HL-60 (cell line): ENCODE results near the gene DAAM1.
A peak's percentile ranks its signal among the peaks of the same experiment; 100 is the strongest.

Source experiments
- DNase-seq, 2 experiments: peaks; one replicate each; pipeline ENCODE4 v3.0.0-alpha.2; 2010 to 2020; ENCODE audit warnings: low read depth in 1 of 2, low spot score in 1 of 2
- H3K27ac ChIP-seq: fragments of 250-450 bp; sonication (Bioruptor Pico); replicated peaks from 2 replicates; pipeline ENCODE4 v1.5.1; 2020; ENCODE audit warnings: mild to moderate bottlenecking, moderate library complexity
- H3K27me3 ChIP-seq: fragments of 250-450 bp; sonication (Bioruptor Pico); 2 replicates; pipeline ENCODE4 v1.5.1; 2021; ENCODE audit warnings: mild to moderate bottlenecking, moderate library complexity; ENCODE audit not compliant: insufficient read depth, poor library complexity, severe bottlenecking
- H3K4me3 ChIP-seq: replicated peaks from 2 replicates; pipeline ENCODE4 v1.5.1; 2011; ENCODE audit warnings: mild to moderate bottlenecking, control low read depth, low read length; ENCODE audit not compliant: insufficient read depth
- CTCF ChIP-seq: IDR thresholded peaks from one replicate; pipeline ENCODE4 v1.5.1; 2011; ENCODE audit warnings: low read length, control low read depth, inconsistent platforms; ENCODE audit not compliant: insufficient read depth
- GABPA ChIP-seq: IDR thresholded peaks from 2 replicates; pipeline ENCODE4 v1.6.1; 2012; ENCODE audit warnings: low read depth
- POLR2AphosphoS5 ChIP-seq: IDR thresholded peaks from 2 replicates; pipeline ENCODE4 v1.6.1; 2012; ENCODE audit warnings: low read depth
- REST ChIP-seq: IDR thresholded peaks from 2 replicates; pipeline ENCODE4 v1.6.1; 2012; ENCODE audit warnings: low read depth; ENCODE audit not compliant: insufficient replicate concordance
- SPI1 ChIP-seq: IDR thresholded peaks from 2 replicates; pipeline ENCODE4 v1.6.1; 2012; ENCODE audit warnings: low read depth, mild to moderate bottlenecking, borderline replicate concordance

DAAM1 gene

DNA sequence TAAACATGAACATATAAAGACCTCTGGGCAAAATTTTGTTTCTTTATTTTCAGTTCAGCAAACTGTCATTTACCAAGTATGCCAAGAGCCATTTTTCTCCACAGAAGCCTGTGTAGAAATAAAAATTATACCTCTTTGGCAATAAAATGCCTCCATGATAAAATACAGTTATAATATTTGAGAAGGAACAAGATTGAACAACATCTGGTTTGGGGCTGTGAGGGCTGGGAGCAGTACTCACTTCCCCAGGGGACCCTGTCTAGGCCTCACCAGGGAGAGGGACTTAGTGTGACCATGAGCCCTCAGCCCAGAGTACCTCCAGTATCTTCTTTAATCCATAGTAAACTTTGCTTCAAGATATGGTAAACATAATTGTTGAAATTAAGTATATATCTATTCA is 65.1 kb downstream of the DAAM1 start:
- TF ChIP-seq SPI1 (peak; percentile 1; the same call in 1 of the 2 replicates), POLR2AphosphoS5 (no peak)
- no peak overlapping the region for H3K4me3 ChIP-seq
- H3K27me3 ChIP-seq = no peaks in the 10 kb centered on the region
- H3K27ac ChIP-seq = no peak overlapping the region
- DNase-seq = peak in 1 of 2 experiments; percentile 15

- no peak overlapping the region for H3K27ac ChIP-seq
- TF ChIP-seq REST (no peak), CTCF (no peak), GABPA (no peak)
- H3K4me3 ChIP-seq = no peak overlapping the region
- DNase-seq = no peak
- H3K27me3 ChIP-seq = no peaks in the 10 kb centered on the region
Measured at GRCh38 chr14:59254146-59254910, 65.9 kb downstream of the DAAM1 start.

GRCh38 chr14:59254911-59255545 is 66.6 kb downstream of the DAAM1 start:
- Histone ChIP-seq H3K27me3 (no peaks in the 10 kb centered on the region), H3K27ac (no peak overlapping the region), H3K4me3 (no peak overlapping the region)
- no peak for TF ChIP-seq CTCF
- TF ChIP-seq POLR2AphosphoS5 = no peak
- no peak for TF ChIP-seq SPI1
- no peak for TF ChIP-seq REST
- TF ChIP-seq GABPA = no peak
- DNase-seq = no peak

- no peak for TF ChIP-seq CTCF
- TF ChIP-seq GABPA = no peak
- no peak for TF ChIP-seq REST
- no peak for TF ChIP-seq POLR2AphosphoS5
- H3K27ac ChIP-seq = no peak overlapping the region
- no peak for DNase-seq
Measured at GRCh38 chr14:59256331-59256730, 67.9 kb downstream of the DAAM1 start.

More at GRCh38 chr14:59256331-59256730, 67.9 kb downstream of the DAAM1 start:
- Histone ChIP-seq H3K27me3 (no peaks in the 10 kb centered on the region), H3K4me3 (no peak overlapping the region)
